Measurements from ENCODE around the gene ADAMTS10.
"Not testable (repeated sequence)": the region's sequence is repeated elsewhere in the genome, so short reads cannot be mapped to it uniquely, and the experiment has no call there.

Gene ADAMTS10

DNA sequence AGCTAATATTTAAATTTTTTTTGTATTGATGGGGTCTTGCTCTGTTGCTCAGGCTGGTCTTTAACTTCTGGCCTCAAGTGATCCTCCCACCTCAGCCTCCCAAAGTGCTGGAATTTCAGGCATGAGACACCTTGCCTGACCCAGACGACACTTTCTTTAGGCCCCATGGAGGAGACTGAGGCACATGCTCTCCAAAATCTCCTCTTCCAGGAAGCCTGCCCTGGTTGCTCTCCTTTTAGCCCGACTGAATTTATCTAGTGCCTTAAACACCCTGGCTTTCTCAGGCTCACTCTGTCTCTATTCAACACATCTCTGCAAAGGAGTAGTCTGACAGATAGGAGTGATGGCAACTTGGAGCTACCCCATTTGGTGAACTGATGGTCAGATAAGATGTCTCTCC lies 52.2 kb downstream of the ADAMTS10 start:
- no peak for DNase-seq (ENCODE audit: low read depth)

DNA sequence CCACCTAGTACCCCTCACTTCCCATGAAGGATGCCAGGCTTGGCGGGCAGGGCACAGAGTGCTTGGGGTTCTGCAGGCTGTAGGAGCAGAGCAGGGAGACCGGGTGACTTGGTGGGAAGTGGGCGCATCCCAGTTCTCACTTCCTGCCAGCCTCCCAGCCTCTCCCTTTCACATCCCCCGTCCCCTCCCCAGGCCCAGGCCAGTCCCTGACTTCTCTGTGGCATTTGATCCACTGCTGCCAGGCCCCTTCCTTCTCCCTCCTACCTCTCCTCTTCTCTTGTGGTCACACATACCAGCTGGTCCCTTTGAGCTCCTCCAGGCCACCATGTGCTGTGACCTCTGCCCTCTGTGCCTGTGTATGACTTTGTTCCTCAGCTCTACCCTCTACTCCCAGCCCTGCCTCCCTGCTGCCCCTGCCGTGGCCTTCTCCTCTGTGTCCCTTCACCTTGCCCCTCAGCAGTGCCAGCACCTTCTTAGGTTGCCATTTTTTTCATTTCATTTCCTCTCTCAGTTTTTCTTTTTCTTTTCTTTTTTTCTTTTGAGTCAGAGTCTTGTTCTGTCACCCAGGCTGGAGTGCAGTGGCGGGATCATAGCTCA lies 52.8 kb downstream of the ADAMTS10 start:
- no peak for DNase-seq (ENCODE audit: low read depth)

DNA sequence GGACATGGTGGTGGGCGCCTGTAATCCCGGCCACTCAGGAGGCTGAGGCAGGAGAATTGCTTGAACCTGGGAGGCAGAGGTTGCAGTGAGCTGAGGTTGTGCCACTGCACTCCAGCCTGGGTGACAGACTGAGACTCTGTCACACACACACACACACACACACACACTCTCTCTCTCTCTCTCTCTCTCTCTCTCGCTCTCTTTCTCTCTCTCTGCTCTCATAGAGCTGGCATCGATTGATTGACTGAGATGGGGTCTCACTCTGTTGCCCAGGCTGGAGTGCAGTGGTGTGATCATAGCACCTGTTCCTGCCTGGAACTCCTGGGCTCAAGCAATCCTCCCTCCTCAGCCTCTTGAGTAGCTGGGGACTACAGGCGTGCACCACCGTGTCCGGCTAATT lies 56.8 kb downstream of the ADAMTS10 start:
- not testable (repeated sequence) for DNase-seq (ENCODE audit: low read depth)

DNA sequence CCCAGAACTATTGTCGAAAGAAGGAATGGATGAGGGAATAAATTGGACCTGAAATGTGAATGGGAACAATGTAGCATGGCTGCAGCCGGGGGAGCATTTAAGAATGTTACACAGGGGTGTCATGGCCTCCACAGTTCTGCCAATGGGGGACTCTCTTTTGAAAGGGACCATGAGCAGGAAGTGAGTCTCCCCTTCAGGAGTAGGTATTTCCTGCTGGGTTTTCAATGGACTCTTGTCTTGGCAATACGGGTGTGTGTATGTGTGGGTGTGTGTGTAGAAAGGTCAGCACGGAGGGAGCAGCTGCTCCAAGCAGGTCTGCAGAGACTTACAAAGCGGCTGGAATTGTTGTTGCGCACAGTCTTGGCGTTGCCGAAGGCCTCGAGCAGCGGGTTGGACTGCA lies 57.7 kb downstream of the ADAMTS10 start:
- DNase-seq (ENCODE audit: low read depth): peak; percentile 68

DNA sequence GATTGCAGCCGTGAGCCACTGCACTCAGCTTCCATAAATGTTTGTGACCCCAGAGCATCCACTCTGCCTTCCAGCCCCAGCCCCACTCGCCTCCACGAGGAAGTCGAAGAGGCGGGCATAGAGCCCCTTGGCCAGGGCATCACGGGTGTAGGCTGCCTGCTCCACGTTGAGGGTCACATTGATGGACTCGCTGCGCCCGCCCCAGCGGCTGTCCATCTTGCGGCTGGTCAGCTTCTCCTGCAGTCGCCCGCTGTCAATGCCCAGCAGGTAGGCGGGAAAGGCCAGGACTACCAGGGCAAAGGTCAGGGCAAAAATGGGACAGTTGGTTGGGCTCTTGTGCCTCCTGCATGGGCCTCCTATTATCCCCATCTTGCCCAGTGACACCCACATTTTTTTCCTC lies 60.4 kb downstream of the ADAMTS10 start:
- DNase-seq (ENCODE audit: low read depth): no peak

DNA sequence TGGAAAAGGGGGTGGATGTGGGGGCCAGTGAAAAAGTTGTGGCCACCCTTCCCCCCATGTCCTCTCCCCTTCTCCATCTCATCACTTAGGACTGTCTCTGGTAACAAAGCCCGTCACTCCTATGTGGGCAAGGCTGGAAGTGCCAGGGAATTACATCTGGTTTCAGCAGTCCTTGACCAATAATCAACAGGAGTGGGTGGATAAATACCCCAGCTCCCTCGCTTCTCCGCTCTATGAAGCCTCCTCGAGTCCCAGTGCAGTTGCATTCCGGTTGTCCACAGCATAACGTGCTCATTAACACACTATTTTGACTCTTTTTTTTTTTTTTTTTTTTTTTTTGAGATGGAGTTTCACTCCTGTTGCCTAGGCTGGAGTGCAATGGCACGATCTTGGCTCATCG lies 64.8 kb downstream of the ADAMTS10 start:
- no peak for DNase-seq (ENCODE audit: low read depth)

DNA sequence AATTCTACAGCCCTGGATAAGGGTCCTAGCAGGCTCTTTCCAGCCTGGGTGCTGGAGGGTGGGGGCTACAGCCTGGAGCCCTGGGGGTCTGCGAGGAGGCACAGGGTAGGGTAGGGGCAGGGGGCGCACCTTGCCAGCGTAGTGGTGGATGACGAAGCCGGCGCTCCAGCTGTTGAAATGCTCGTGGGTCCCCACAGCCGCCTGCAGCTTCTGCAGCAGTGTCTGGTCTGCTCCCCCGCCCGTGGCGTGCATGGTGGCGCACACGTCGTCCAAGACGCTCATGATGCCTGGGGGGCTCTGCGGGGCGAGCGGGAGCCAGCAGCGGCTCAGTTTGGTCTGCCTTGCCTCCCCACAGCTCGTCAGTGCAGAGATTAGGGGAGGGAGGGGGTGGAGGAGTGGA lies 66.3 kb downstream of the ADAMTS10 start:
- no peak for DNase-seq (ENCODE audit: low read depth)

DNA sequence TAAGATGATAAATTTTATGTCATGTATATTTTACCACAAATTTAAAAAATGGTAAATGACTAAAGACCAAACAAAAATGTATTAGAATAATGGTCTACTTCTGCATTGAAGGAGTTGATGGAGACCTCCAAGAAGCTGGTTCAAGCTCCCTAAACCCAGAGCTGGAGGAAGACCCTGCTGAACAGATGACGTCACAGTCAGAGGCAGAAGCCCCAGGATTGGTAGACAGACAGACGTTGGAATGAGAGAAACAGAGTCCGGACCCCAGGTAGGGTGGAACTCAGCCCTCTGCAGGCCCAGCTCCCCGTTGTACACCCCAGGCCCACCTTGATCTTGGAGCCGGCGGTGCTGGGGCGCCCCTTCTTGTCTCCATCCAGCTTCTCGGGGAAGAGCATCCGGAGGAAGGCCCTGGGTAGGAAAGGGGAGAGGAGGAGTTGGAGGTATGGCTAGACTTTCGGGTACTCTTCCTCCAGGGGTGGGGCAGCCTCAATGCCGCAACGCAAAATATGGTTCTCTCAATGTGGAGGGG lies 70.8 kb downstream of the ADAMTS10 start:
- DNase-seq (ENCODE audit: low read depth): no peak

DNA sequence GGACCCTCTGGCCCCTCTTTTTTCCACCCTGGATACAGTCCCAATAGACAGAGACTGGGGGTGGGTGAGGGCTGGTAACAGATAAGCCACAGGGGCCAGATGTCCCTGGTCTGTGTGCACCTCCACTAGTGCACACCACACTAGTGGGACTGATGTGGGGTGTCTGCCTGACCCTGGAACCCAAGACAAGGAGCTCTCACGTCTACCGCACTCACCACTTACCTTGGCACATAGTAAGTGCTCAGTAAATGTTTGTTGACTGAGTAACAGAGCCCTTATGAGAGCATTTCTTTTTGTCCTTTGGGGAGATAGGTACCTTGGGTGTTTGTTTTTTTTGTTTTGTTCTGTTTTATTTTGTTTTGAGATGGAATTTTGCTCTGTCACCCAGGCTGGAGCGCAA lies 73.4 kb downstream of the ADAMTS10 start:
- DNase-seq (ENCODE audit: low read depth): no peak

DNA sequence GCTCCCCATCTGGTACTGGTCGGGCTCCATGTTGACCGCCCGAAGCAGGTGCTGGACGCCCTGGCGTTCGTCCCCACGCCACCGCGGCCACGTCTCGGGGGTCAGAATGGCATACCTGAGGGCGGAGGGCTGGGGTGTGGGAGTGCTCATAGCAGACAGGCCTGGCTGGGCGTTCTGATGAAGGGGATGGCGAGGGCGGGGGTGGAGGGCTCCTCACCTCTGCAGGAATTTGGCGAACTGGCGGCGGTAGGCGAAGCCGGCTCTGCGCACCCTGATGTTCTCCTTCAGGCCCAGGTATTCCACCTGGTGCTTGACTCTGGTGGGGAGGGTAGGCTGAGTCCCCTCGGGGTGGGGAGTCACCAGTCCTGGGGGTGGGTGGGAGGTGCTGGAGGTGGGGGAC lies 74.2 kb downstream of the ADAMTS10 start:
- no peak for DNase-seq (ENCODE audit: low read depth)

DNA sequence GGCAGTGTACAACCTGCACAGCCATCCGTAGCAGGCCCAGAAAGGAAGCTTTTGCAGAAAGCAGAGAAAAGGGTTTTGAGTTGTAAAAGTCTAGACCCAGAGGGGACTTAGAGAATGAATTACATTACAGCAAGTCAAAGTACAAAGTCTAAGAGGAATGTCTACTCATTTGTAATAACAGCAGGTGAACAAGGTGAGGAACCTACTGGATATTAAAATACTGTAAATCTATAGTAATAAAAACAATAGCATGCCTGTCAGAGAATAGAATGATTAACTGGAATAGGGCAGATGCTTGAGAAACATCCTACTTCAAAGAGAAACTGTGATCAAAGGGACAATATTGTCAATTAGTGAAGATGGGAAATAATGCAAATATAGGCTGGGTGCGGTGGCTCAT lies 78.3 kb downstream of the ADAMTS10 start:
- DNase-seq (ENCODE audit: low read depth): no peak

DNA sequence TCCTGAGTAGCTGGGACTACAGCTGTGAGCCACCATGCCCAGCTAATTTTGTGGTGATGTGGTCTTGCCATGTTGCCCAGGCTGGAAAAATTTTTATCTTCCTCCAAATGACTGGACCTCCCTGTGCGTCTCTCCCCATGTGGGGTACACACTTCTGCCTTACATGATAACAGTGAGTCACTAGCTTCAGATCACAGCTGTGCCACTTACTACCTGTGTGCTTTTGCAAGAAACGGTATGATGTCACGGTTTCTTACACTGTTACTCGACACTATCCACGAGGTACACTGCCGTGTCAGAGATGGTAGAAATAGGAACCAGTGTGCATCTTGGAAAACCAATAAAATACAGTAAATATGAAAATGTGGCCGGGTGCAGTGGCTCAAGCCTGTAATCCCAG lies 79.0 kb downstream of the ADAMTS10 start:
- DNase-seq (ENCODE audit: low read depth): no peak
